ENCODE data around the gene TTYH3. TPM values are rescaled to one million over a fixed set of nuclear protein-coding genes. Genes with fewer than 3 reads are reported as not detected.

The TTYH3 gene
- total RNA-seq, 1 experiment from 2014 or later: 187 TPM

DNA sequence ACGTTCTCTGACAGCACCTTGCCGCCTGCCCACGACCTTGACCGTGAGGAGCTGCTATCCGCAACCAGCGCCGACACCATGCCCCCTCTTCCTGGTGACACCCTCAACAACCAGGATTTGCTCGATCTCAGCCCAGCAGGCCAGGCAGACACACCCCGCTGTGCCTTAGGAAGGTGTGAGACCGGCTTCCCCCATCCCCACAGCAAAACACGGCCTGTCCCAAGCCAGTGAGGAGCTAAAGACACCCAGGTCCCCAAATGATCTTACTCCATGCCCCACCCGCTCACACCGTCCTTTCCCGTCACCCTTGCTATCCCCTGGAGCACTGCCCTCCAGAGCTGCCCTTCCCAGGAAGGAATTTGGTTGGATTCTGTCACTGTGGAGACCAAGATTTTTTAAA is 21.3 kb upstream of the TTYH3 start:
- peaks cover 37% of the 10 kb centered on the region for H3K36me3 Mint-ChIP-seq (ENCODE audit: insufficient read depth, unreplicated experiment)
- H3K27ac Mint-ChIP-seq (ENCODE audit: unreplicated experiment): no peak overlapping the region
- CTCF ChIA-PET: interaction anchor here (0.5 to 0.6 kb wide), 2 partner anchors 38 to 254 kb away, joined by 4 to 6 read pairs; no protein-coding TSS in a partner anchor
- H3K9me3 Mint-ChIP-seq (ENCODE audit: low read depth, unreplicated experiment): no peaks in the 10 kb centered on the region
- intact Hi-C loops (cut with micrococcal nuclease; ENCODE audit: unreplicated experiment): no loop called here
- no peak for DNase-seq
- no TSS peak for BruUV-seq (replicated peaks)
- no peak overlapping the region for H3K4me3 Mint-ChIP-seq (ENCODE audit: low read depth, unreplicated experiment)
- no peaks in the 10 kb centered on the region for H3K4me1 Mint-ChIP-seq (ENCODE audit: low read depth, unreplicated experiment)
- TF ChIP-seq, protein P1, sequence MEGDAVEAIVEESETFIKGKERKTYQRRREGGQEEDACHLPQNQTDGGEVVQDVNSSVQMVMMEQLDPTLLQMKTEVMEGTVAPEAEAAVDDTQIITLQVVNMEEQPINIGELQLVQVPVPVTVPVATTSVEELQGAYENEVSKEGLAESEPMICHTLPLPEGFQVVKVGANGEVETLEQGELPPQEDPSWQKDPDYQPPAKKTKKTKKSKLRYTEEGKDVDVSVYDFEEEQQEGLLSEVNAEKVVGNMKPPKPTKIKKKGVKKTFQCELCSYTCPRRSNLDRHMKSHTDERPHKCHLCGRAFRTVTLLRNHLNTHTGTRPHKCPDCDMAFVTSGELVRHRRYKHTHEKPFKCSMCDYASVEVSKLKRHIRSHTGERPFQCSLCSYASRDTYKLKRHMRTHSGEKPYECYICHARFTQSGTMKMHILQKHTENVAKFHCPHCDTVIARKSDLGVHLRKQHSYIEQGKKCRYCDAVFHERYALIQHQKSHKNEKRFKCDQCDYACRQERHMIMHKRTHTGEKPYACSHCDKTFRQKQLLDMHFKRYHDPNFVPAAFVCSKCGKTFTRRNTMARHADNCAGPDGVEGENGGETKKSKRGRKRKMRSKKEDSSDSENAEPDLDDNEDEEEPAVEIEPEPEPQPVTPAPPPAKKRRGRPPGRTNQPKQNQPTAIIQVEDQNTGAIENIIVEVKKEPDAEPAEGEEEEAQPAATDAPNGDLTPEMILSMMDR (IDR thresholded peaks at IDR 0.05; ENCODE audit: unreplicated experiment): no peak
- H3K27me3 Mint-ChIP-seq (ENCODE audit: unreplicated experiment): no peaks in the 10 kb centered on the region

DNA sequence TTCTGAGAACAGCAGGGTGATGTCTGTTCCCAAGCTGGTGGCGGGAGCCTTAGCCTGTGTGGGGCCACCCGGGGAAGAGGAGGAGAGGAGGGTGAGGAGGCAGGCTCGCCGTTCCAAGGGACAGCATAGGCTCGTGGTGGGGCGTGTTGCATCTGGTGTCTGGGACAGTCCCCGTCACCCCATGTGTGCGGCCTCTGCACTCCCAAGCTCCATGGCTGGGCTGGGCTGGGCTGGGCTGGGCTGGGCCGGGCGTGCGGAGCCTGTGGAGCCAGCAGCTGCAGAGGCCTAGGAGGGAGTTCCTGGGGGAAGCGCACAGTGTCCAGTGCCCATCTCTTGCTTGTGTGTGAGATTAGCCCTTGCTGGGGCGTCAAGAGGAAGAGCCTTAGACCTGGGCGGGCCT is 20.9 kb upstream of the TTYH3 start:
- H3K4me3 Mint-ChIP-seq (ENCODE audit: low read depth, unreplicated experiment): no peak overlapping the region
- no TSS peak for BruUV-seq (replicated peaks)
- CTCF ChIA-PET: interaction anchor here (0.5 to 0.6 kb wide), 2 partner anchors 38 to 255 kb away, joined by 4 to 6 read pairs; no protein-coding TSS in a partner anchor
- no peak overlapping the region for H3K27ac Mint-ChIP-seq (ENCODE audit: unreplicated experiment)
- peaks cover 39% of the 10 kb centered on the region for H3K36me3 Mint-ChIP-seq (ENCODE audit: insufficient read depth, unreplicated experiment)
- TF ChIP-seq, protein P1 (IDR thresholded peaks at IDR 0.05; ENCODE audit: unreplicated experiment): no peak
- no peaks in the 10 kb centered on the region for H3K27me3 Mint-ChIP-seq (ENCODE audit: unreplicated experiment)
- no peaks in the 10 kb centered on the region for H3K9me3 Mint-ChIP-seq (ENCODE audit: low read depth, unreplicated experiment)
- no peak for DNase-seq
- intact Hi-C loops (cut with micrococcal nuclease; ENCODE audit: unreplicated experiment): no loop called here
- H3K4me1 Mint-ChIP-seq (ENCODE audit: low read depth, unreplicated experiment): no peaks in the 10 kb centered on the region

DNA sequence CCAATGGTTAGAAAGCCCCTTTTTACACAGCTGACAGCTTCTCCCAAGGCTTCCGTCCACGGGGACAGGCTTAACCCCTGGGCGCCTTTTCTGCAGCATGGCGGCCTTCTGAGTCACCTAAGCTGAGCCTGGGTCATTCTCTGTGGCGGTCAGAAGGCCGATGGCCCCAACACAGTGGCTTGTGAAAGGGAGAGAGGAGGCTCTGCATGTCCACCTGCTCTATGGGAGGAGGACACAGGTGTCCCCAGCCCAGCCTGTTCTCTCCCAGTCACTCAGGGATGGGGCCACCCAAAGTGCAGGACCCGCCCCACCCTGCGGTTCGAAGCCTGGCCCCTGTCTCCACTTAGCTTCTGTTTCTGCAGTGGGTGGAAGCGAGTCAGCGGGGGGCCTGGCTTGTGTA is 20.4 kb upstream of the TTYH3 start:
- H3K4me1 Mint-ChIP-seq (ENCODE audit: low read depth, unreplicated experiment): no peaks in the 10 kb centered on the region
- H3K27me3 Mint-ChIP-seq (ENCODE audit: unreplicated experiment): no peaks in the 10 kb centered on the region
- BruUV-seq (replicated peaks): no TSS peak
- TF ChIP-seq, protein P1 (IDR thresholded peaks at IDR 0.05; ENCODE audit: unreplicated experiment): no peak
- no peaks in the 10 kb centered on the region for H3K9me3 Mint-ChIP-seq (ENCODE audit: low read depth, unreplicated experiment)
- CTCF ChIA-PET: no interaction called here
- H3K4me3 Mint-ChIP-seq (ENCODE audit: low read depth, unreplicated experiment): no peak overlapping the region
- H3K36me3 Mint-ChIP-seq (ENCODE audit: insufficient read depth, unreplicated experiment): peaks cover 37% of the 10 kb centered on the region
- intact Hi-C loops (cut with micrococcal nuclease; ENCODE audit: unreplicated experiment): no loop called here
- no peak overlapping the region for H3K27ac Mint-ChIP-seq (ENCODE audit: unreplicated experiment)
- no peak for DNase-seq

DNA sequence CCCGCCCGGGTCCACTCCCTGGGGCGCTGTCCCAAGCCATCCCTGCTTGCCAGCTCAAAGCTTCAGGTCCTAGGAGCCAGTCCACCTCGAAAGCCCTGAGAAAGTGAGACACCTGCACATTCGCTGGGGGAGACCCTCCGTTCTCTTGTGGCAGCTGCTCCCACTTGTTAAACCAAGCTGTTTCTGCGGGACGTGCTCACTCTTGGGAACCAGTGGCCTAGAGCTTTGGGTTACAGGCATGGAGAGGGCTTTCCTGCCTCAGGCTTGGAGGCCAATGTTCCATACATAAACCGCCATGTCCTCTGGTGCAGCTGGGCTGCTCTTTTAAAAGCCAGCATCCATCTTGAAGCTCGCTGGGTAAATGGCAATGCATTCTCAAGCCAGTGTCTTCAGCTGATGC is 19.9 kb upstream of the TTYH3 start:
- Mint-ChIP-seq H3K27me3 (ENCODE audit: unreplicated experiment) (peaks cover 1% of the 10 kb centered on the region), H3K4me1 (ENCODE audit: low read depth, unreplicated experiment) (no peaks in the 10 kb centered on the region), H3K4me3 (ENCODE audit: low read depth, unreplicated experiment) (no peak overlapping the region), H3K36me3 (ENCODE audit: insufficient read depth, unreplicated experiment) (peaks cover 37% of the 10 kb centered on the region), H3K27ac (ENCODE audit: unreplicated experiment) (no peak overlapping the region), H3K9me3 (ENCODE audit: low read depth, unreplicated experiment) (no peaks in the 10 kb centered on the region)
- CTCF ChIA-PET: interaction anchor here (0.9 kb wide), 1 partner anchor 10 kb away, joined by 4 read pairs; no protein-coding TSS in a partner anchor
- BruUV-seq (replicated peaks): no TSS peak
- no peak for DNase-seq
- TF ChIP-seq, protein P1 (IDR thresholded peaks at IDR 0.05; ENCODE audit: unreplicated experiment): no peak
- intact Hi-C loops (cut with micrococcal nuclease; ENCODE audit: unreplicated experiment): no loop called here

All from Calu3 (cell line).